ENCODE data around the gene TMUB2.

DNA sequence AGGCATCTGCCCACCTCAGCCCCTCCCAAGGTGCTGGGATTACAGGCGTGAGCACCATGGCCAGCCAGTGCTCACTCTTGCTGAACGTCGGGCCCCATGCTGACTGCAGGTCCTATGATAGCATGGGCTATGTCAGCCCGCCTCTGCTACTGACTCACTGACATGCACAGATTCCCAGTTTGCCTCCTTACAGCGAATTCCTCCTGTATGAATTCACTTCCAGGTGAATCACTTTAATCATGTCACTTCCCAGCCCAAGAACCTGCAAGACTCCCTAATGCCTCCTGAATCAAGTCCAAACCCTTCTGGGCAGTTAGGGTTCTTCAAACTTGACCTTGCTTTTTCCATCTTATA is 48.8 kb downstream of the TMUB2 start:
- TF ChIP-seq, protein P1, sequence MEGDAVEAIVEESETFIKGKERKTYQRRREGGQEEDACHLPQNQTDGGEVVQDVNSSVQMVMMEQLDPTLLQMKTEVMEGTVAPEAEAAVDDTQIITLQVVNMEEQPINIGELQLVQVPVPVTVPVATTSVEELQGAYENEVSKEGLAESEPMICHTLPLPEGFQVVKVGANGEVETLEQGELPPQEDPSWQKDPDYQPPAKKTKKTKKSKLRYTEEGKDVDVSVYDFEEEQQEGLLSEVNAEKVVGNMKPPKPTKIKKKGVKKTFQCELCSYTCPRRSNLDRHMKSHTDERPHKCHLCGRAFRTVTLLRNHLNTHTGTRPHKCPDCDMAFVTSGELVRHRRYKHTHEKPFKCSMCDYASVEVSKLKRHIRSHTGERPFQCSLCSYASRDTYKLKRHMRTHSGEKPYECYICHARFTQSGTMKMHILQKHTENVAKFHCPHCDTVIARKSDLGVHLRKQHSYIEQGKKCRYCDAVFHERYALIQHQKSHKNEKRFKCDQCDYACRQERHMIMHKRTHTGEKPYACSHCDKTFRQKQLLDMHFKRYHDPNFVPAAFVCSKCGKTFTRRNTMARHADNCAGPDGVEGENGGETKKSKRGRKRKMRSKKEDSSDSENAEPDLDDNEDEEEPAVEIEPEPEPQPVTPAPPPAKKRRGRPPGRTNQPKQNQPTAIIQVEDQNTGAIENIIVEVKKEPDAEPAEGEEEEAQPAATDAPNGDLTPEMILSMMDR (IDR thresholded peaks at IDR 0.05; ENCODE audit: low read depth, low read length, missing input control), result no peak
- TF ChIP-seq HNF4G (IDR thresholded peaks at IDR 0.05), result no peak
- no peak for TF ChIP-seq GABPA (IDR thresholded peaks at IDR 0.05 in 1 of 2, conservative IDR thresholded peaks at IDR 0.05 in 1 of 2)
- TF ChIP-seq, protein P2, sequence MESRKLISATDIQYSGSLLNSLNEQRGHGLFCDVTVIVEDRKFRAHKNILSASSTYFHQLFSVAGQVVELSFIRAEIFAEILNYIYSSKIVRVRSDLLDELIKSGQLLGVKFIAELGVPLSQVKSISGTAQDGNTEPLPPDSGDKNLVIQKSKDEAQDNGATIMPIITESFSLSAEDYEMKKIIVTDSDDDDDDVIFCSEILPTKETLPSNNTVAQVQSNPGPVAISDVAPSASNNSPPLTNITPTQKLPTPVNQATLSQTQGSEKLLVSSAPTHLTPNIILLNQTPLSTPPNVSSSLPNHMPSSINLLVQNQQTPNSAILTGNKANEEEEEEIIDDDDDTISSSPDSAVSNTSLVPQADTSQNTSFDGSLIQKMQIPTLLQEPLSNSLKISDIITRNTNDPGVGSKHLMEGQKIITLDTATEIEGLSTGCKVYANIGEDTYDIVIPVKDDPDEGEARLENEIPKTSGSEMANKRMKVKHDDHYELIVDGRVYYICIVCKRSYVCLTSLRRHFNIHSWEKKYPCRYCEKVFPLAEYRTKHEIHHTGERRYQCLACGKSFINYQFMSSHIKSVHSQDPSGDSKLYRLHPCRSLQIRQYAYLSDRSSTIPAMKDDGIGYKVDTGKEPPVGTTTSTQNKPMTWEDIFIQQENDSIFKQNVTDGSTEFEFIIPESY (IDR thresholded peaks at IDR 0.05), result no peak
- no peak for TF ChIP-seq JUND (IDR thresholded peaks at IDR 0.05)
- TF ChIP-seq, protein P3, sequence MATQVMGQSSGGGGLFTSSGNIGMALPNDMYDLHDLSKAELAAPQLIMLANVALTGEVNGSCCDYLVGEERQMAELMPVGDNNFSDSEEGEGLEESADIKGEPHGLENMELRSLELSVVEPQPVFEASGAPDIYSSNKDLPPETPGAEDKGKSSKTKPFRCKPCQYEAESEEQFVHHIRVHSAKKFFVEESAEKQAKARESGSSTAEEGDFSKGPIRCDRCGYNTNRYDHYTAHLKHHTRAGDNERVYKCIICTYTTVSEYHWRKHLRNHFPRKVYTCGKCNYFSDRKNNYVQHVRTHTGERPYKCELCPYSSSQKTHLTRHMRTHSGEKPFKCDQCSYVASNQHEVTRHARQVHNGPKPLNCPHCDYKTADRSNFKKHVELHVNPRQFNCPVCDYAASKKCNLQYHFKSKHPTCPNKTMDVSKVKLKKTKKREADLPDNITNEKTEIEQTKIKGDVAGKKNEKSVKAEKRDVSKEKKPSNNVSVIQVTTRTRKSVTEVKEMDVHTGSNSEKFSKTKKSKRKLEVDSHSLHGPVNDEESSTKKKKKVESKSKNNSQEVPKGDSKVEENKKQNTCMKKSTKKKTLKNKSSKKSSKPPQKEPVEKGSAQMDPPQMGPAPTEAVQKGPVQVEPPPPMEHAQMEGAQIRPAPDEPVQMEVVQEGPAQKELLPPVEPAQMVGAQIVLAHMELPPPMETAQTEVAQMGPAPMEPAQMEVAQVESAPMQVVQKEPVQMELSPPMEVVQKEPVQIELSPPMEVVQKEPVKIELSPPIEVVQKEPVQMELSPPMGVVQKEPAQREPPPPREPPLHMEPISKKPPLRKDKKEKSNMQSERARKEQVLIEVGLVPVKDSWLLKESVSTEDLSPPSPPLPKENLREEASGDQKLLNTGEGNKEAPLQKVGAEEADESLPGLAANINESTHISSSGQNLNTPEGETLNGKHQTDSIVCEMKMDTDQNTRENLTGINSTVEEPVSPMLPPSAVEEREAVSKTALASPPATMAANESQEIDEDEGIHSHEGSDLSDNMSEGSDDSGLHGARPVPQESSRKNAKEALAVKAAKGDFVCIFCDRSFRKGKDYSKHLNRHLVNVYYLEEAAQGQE (IDR thresholded peaks at IDR 0.05), result no peak
- no peak for TF ChIP-seq NR2F2 (IDR thresholded peaks at IDR 0.05)
- TF ChIP-seq, protein P4, sequence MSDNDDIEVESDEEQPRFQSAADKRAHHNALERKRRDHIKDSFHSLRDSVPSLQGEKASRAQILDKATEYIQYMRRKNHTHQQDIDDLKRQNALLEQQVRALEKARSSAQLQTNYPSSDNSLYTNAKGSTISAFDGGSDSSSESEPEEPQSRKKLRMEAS (IDR thresholded peaks at IDR 0.05), result no peak
- no peak for TF ChIP-seq EGR1 (IDR thresholded peaks at IDR 0.05; ENCODE audit: low read depth in 2 of 2)
- TF ChIP-seq RAD21 (IDR thresholded peaks at IDR 0.05), result no peak
- TF ChIP-seq TAF1 (conservative IDR thresholded peaks at IDR 0.05), result no peak
- no peak for TF ChIP-seq YY1 (IDR thresholded peaks at IDR 0.05)
- TF ChIP-seq, protein P5, sequence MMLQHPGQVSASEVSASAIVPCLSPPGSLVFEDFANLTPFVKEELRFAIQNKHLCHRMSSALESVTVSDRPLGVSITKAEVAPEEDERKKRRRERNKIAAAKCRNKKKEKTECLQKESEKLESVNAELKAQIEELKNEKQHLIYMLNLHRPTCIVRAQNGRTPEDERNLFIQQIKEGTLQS (IDR thresholded peaks at IDR 0.05), result no peak
- TF ChIP-seq SP1 (IDR thresholded peaks at IDR 0.05), result no peak

All from liver (tissue), 3 donors.